GM12872 (cell line): ENCODE results near the gene LYPLA2.

Source experiments
- TF ChIP-seq, protein P1 (sequence below): IDR thresholded peaks from 3 replicates; pipeline ENCODE4 v1.5.1; 2011; ENCODE audit warnings: low read depth, mild to moderate bottlenecking, low read length, moderate library complexity; ENCODE audit not compliant: insufficient read depth

LYPLA2 gene

GRCh38 chr1:23817633-23818032 is 26.7 kb downstream of the LYPLA2 start:
- TF ChIP-seq, protein P1, sequence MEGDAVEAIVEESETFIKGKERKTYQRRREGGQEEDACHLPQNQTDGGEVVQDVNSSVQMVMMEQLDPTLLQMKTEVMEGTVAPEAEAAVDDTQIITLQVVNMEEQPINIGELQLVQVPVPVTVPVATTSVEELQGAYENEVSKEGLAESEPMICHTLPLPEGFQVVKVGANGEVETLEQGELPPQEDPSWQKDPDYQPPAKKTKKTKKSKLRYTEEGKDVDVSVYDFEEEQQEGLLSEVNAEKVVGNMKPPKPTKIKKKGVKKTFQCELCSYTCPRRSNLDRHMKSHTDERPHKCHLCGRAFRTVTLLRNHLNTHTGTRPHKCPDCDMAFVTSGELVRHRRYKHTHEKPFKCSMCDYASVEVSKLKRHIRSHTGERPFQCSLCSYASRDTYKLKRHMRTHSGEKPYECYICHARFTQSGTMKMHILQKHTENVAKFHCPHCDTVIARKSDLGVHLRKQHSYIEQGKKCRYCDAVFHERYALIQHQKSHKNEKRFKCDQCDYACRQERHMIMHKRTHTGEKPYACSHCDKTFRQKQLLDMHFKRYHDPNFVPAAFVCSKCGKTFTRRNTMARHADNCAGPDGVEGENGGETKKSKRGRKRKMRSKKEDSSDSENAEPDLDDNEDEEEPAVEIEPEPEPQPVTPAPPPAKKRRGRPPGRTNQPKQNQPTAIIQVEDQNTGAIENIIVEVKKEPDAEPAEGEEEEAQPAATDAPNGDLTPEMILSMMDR, result no peak

GRCh38 chr1:23823767-23824166 is 32.8 kb downstream of the LYPLA2 start:
- TF ChIP-seq, protein P1, result no peak

- TF ChIP-seq, protein P1, result no peak
Measured at GRCh38 chr1:23824711-23825075, 33.7 kb downstream of the LYPLA2 start.

- TF ChIP-seq, protein P1, result no peak
Measured at GRCh38 chr1:23825076-23825761, 34.3 kb downstream of the LYPLA2 start, which contains the start of gene HMGCL. Gene HMGCL, minus strand, starts transcription at chr1:23825429. Its CDS starts 14 bp downstream, at chr1:23825415.

DNA sequence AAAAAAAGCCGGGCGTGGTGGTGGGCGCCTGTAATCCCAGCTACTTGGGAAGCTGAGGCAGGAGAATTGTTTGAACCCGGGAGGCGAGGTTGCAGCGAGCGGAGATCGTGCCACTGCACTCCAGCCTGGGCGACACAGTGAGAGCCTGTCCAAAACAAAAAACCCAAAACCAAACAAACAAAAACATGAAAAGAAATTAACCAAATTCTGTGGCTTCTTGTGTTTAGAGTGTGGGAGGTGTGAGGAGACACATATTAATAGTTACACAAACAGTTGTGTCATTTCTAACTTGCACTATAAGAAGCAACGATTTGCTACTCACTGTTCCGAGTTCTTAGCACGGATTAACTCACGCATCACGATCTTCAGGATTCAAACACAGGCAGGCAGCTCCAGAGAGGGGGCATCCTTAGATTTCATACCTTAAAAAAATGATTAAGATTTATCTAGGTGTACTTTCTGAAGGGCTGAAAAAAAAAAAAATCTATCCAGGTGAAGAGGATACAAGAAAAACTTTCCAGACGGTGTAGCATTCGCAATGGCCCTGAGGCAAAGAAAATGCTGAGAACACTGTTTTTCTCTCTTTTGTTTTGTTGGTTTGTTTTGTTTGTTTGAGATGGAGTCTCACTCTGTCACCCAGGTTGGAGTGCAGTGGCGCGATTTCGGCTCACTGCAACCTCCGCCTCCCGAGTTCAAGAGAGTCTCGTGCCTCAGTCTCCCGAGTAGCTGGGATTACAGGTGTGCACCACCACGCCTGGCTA is 35.0 kb downstream of the LYPLA2 start:
- TF ChIP-seq, protein P1, result no peak

- TF ChIP-seq, protein P1, result no peak
Measured at GRCh38 chr1:23827717-23828116, 36.8 kb downstream of the LYPLA2 start.

GRCh38 chr1:23836037-23836436 is 45.1 kb downstream of the LYPLA2 start:
- TF ChIP-seq, protein P1, result no peak
